Measurements from ENCODE around the gene SH2D1B.
"Not testable (repeated sequence)": the region's sequence is repeated elsewhere in the genome, so short reads cannot be mapped to it uniquely, and the experiment has no call there.

Gene SH2D1B, protein sequence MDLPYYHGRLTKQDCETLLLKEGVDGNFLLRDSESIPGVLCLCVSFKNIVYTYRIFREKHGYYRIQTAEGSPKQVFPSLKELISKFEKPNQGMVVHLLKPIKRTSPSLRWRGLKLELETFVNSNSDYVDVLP

DNA sequence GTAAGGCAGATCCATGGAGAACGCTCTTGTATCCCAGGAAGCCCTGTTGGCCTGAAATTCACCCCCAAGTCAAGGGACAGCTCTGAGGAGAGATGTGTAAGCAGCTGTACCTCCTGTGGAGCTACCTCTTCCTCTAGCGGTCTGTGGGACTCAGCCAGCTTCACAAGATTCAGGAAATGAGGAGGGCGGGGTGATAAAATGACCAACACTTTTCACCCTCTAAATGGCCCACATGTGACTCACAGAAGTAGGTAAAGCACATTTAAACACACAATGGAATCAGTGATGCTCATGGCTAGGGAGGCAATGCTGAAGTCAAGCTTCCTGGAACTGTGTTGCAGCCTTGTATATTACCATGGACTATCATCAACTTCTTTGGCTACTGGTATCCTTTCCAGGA lies at the start of gene SH2D1B:
SH2D1B (minus strand) TSS at position 135 of the 400 bp plus-strand sequence; CDS start at position 15, 120 bp downstream.
- no peak for DNase-seq (ENCODE audit: low read depth in 1 of 2, low spot score in 1 of 2)

DNA sequence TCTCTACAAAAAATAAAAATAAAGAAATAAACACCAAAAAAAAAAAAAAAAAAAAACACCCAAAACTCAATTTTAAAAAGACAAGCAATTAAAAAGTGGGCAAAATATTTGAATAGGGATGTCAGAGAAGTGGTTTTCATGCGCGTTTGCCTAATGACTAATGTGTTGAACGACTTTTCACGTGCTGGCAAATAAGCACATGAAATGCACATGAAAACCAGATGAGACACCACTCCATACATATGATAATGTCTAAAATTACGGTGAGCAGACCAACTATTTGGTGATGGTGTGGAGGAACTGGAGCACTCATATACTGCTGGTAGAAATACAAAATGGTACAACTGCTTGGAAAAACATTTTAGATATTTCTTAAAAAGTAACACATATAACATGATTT lies 46.3 kb upstream of the SH2D1B start:
- DNase-seq (ENCODE audit: low read depth in 1 of 2, low spot score in 1 of 2) = no peak

DNA sequence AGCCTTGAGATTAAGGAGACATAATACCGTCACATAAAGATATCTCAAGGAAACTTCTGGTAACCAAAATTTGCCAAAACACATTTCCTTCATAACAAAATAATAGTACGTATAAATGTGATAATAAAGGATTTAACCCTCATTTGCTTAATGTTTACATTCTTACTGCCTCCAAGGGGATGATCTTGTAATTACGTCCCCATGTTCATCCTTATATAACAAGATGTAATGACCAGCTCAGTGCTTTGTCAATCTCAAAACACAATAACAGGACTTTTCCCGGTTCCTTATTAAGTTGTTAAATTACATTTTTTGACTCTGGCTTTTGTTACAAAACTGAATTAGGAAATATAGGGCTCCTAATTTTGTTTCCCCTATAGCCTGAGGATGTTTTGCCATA lies 44.4 kb upstream of the SH2D1B start:
- DNase-seq (ENCODE audit: low read depth in 1 of 2, low spot score in 1 of 2) = no peak

GRCh38 chr1:162454361-162454760 lies 42.4 kb upstream of the SH2D1B start:
- not testable (repeated sequence) for DNase-seq (ENCODE audit: low read depth in 1 of 2, low spot score in 1 of 2)

GRCh38 chr1:162446946-162447345 lies 35.0 kb upstream of the SH2D1B start:
- no peak for DNase-seq (ENCODE audit: low read depth in 1 of 2, low spot score in 1 of 2)

- DNase-seq (ENCODE audit: low read depth in 1 of 2, low spot score in 1 of 2) = no peak
These were observed 33.0 kb upstream of the SH2D1B start for GRCh38 chr1:162444903-162445302.

DNA sequence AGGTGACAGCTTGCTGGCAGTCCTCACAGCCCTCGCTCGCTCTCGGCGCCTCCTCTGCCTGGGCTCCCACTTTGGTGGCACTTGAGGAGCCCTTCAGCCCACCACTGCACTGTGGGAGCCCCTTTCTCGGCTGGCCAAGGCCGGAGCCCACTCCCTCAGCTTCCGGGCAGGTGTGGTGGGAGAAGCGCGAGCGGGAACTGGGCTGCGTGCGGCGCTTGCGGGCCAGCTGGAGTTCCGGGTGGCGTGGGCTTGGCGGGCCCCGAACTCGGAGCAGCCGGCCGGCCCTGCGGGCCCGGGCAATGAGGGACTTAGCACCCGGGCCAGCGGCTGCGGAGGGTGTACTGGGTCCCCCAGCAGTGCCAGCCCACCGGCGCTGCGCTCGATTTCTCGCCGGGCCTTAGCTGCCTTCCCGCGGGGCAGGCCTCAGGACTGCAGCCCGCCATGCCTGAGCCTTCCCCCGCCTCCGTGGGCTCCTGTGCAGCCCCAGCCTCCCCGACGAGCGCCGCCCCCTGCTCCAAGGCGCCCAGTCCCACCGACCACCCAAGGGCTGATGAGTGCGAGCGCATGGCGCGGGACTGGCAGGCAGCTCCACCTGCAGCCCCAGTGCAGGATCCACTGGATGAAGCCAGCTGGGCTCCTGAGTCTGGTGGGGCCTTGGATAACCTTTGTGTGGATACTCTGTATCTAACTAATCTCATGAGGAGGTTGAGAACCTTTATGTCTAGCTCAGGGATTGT lies 21.2 kb upstream of the SH2D1B start:
- not testable (repeated sequence) for DNase-seq (ENCODE audit: low read depth in 1 of 2, low spot score in 1 of 2)

GRCh38 chr1:162430583-162430982 lies 18.6 kb upstream of the SH2D1B start:
- DNase-seq (ENCODE audit: low read depth in 1 of 2, low spot score in 1 of 2) = no peak

DNA sequence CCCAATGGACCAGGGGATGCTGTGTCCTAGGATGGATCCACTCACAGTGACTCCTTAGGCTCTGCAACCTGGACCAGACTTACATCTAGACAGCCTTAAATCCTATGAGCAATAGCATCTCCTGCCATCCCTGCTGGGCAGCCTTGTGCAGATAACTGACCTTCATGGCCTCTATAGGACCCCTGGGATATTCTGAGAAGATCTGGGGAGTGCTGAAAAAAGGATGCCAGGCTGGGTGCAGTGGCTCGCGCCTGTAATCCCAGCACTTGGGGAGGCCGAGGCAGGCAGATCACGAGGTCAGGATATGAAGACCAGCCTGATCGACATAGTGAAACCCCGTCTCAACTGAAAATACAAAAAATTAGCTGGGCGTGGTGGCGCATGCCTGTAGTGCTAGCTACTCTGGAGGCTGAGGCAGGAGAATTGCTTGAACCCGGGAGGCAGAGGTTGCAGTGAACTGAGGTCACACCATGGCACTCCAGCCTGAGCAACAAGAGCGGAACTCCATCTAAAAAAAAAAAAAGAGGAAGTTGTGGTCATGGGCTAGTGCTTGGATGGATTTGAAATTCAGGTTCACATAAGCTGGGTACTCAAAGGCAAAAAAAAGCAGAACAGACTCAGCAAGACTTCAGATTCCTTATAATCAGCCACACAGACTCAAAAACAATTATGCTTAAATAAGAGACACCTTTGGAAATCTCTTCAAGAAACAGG lies 10.9 kb upstream of the SH2D1B start:
- no peak for DNase-seq (ENCODE audit: low read depth in 1 of 2, low spot score in 1 of 2)

GRCh38 chr1:162421258-162422164 lies 9.6 kb upstream of the SH2D1B start:
- no peak for DNase-seq (ENCODE audit: low read depth in 1 of 2, low spot score in 1 of 2)

GRCh38 chr1:162420120-162420519 lies 8.2 kb upstream of the SH2D1B start:
- no peak for DNase-seq (ENCODE audit: low read depth in 1 of 2, low spot score in 1 of 2)

- not testable (repeated sequence) for DNase-seq (ENCODE audit: low read depth in 1 of 2, low spot score in 1 of 2)
These were observed 7.6 kb upstream of the SH2D1B start for GRCh38 chr1:162419450-162419931.

GRCh38 chr1:162418584-162418983 lies 6.6 kb upstream of the SH2D1B start:
- not testable (repeated sequence) for DNase-seq (ENCODE audit: low read depth in 1 of 2, low spot score in 1 of 2)

GRCh38 chr1:162417650-162418049 lies 5.7 kb upstream of the SH2D1B start:
- no peak for DNase-seq (ENCODE audit: low read depth in 1 of 2, low spot score in 1 of 2)

DNA sequence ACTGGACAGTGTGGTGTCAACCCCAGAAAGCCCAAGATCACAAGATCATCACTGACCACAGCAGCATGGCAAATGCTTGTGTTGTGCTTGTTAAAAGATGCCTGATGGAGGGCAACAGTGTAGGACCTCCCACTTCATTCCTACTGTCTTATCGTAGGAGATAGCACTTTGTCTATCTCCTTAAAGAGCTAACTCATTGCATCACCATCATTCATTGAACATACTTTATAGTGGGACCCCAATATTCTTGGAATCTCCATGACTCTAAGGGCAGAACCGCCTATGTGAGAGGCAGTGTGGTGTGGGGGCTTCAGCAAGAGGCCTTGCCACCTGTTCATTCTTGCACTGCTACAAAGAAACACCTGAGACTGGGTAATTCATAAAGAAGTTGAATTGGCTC lies 5.0 kb upstream of the SH2D1B start:
- DNase-seq (ENCODE audit: low read depth in 1 of 2, low spot score in 1 of 2) = no peak

- DNase-seq (ENCODE audit: low read depth in 1 of 2, low spot score in 1 of 2) = no peak
These were observed 4.3 kb upstream of the SH2D1B start for GRCh38 chr1:162416215-162416614.

DNA sequence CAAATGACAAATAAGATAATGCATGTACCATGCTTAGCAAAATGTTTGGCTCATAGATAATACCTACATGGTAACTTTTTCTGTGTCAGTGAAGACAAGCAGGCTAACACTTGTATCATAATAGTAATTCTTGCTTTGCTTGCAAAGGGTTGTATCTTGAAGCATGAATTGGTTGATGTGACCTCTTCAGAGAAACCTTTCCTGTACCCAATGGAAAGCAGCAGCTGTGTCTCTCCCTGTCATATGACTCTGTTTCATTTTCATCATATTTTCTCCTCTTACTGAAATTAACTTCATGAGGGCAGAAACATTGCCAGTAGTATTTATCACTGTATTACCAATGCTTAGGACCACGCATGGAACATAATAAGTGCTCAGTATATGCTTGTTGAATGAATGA lies 4.4 kb downstream of the SH2D1B start:
- no peak for DNase-seq (ENCODE audit: low read depth in 1 of 2, low spot score in 1 of 2)

DNA sequence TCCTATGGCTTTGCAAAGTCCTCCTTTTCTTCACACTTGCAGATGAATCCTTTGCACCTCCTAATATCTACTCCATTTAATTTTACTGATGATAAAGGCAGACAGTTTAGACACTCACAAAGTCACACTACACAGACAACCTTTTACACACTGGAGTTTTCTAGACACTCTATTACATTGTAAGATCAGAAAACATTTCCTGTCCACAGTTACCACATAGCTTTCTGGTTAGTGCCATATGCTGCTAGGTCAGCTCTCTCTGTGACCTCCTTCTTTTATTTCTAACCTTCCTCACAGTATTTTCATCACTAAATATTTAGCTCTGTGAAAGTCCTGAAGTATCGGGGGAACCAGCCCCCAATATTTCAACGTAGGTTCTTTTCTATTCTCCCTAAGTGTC lies 5.1 kb downstream of the SH2D1B start:
- DNase-seq (ENCODE audit: low read depth in 1 of 2, low spot score in 1 of 2) = no peak

GRCh38 chr1:162405800-162406199 lies 6.1 kb downstream of the SH2D1B start:
- DNase-seq (ENCODE audit: low read depth in 1 of 2, low spot score in 1 of 2) = no peak

GRCh38 chr1:162404550-162405160 lies 7.3 kb downstream of the SH2D1B start:
- DNase-seq (ENCODE audit: low read depth in 1 of 2, low spot score in 1 of 2) = no peak

Data from activated T-helper 1 cell treated with anti-CD3 and anti-CD28 coated beads, Interleukin-2, amount 50 U/mL, for 16 hours (primary cell).